ENCODE data around the gene TOPORS. TPM values are rescaled to one million over a fixed set of nuclear protein-coding genes. Genes with fewer than 3 reads are reported as not detected.

Gene TOPORS
- total and polyA plus RNA-seq, 4 experiments from 2014 or later, result 24.1 to 32.4 (median 24.5) TPM

GRCh38 chr9:32589083-32589723, 36.8 kb upstream of the TOPORS start:
- intact Hi-C loops (cut with micrococcal nuclease), result loop anchor here (2.0 to 10.0 kb wide), 3 partner anchors 380 to 1136 kb away; no protein-coding TSS in a partner anchor
- Mint-ChIP-seq H3K36me3 (no peaks in the 10 kb centered on the region), H3K27ac (no peak overlapping the region), H3K9me3 (no peaks in the 10 kb centered on the region), H3K4me1 (no peaks in the 10 kb centered on the region), H3K27me3 (peaks cover 19% of the 10 kb centered on the region in 2 donors), H3K4me3 (no peak overlapping the region)
- no peaks in the 10 kb centered on the region for H3K36me3 ChIP-seq (ENCODE audit: insufficient read depth, low read length)
- CTCF ChIA-PET (ENCODE audit: partially characterized antibody), result interaction anchor here (0.7 to 6.0 kb wide), 9 partner anchors 9 to 379 kb away, joined by 3 to 55 read pairs (median 4); no protein-coding TSS in a partner anchor
- H3K27ac ChIP-seq (ENCODE audit: low read depth, low read length), result no peak overlapping the region
- H3K27me3 ChIP-seq (ENCODE audit: insufficient read depth, low read length), result no peaks in the 10 kb centered on the region
- DNase-seq, result peak in 1 of 5 donors; percentile 25
- POLR2A ChIA-PET (ENCODE audit: partially characterized antibody), result no interaction called here
- H3K9me3 ChIP-seq (ENCODE audit: control insufficient read depth in 1 of 2, low read length in 2 of 2), result no peaks in the 10 kb centered on the region
- no peak overlapping the region for H3K4me3 ChIP-seq (ENCODE audit: low read length in 2 of 2)
- H3K4me1 ChIP-seq (ENCODE audit: insufficient read depth, low read length), result no peaks in the 10 kb centered on the region

- Histone ChIP-seq H3K27ac (ENCODE audit: low read depth, low read length) (no peak overlapping the region), H3K27me3 (ENCODE audit: insufficient read depth, low read length) (no peaks in the 10 kb centered on the region), H3K4me3 (ENCODE audit: low read length in 2 of 2) (no peak overlapping the region), H3K4me1 (ENCODE audit: insufficient read depth, low read length) (no peaks in the 10 kb centered on the region), H3K36me3 (ENCODE audit: insufficient read depth, low read length) (no peaks in the 10 kb centered on the region), H3K9me3 (ENCODE audit: control insufficient read depth in 1 of 2, low read length in 2 of 2) (no peaks in the 10 kb centered on the region)
- no peak overlapping the region for H3K27ac Mint-ChIP-seq
- H3K9me3 Mint-ChIP-seq, result no peaks in the 10 kb centered on the region
- DNase-seq, result no peak
- ChIA-PET POLR2A (ENCODE audit: partially characterized antibody) (no interaction called here), CTCF (ENCODE audit: partially characterized antibody) (interaction anchor here (0.5 to 6.0 kb wide), 6 partner anchors 7 to 398 kb away, joined by 3 to 55 read pairs (median 8); no protein-coding TSS in a partner anchor)
- no peak overlapping the region for H3K4me3 Mint-ChIP-seq
- intact Hi-C loops (cut with micrococcal nuclease), result loop anchor here (2.0 to 10.0 kb wide), 3 partner anchors 381 to 1137 kb away; no protein-coding TSS in a partner anchor
- H3K27me3 Mint-ChIP-seq, result peaks cover 18 to 19% of the 10 kb centered on the region in 2 donors
- H3K36me3 Mint-ChIP-seq, result no peaks in the 10 kb centered on the region
- no peaks in the 10 kb centered on the region for H3K4me1 Mint-ChIP-seq
These were observed 35.5 kb upstream of the TOPORS start for GRCh38 chr9:32587901-32588300.

GRCh38 chr9:32584784-32585183, 32.4 kb upstream of the TOPORS start:
- Mint-ChIP-seq H3K27me3 (peaks cover 15 to 19% of the 10 kb centered on the region in 2 donors), H3K4me3 (no peak overlapping the region), H3K9me3 (peaks cover 0 to 2% (median 0%) of the 10 kb centered on the region in 8 donors), H3K36me3 (no peaks in the 10 kb centered on the region), H3K4me1 (no peaks in the 10 kb centered on the region), H3K27ac (no peak overlapping the region)
- CTCF ChIA-PET (ENCODE audit: partially characterized antibody), result interaction anchor here (1.5 to 15.9 kb wide), 2 partner anchors 203 to 208 kb away, joined by 4 to 659 read pairs; no protein-coding TSS in a partner anchor
- H3K27ac ChIP-seq (ENCODE audit: low read depth, low read length), result no peak overlapping the region
- POLR2A ChIA-PET (ENCODE audit: partially characterized antibody), result no interaction called here
- H3K4me1 ChIP-seq (ENCODE audit: insufficient read depth, low read length), result no peaks in the 10 kb centered on the region
- H3K9me3 ChIP-seq (ENCODE audit: control insufficient read depth in 1 of 2, low read length in 2 of 2), result no peaks in the 10 kb centered on the region
- DNase-seq, result no peak
- H3K36me3 ChIP-seq (ENCODE audit: insufficient read depth, low read length), result no peaks in the 10 kb centered on the region
- H3K4me3 ChIP-seq (ENCODE audit: low read length in 2 of 2), result no peak overlapping the region
- H3K27me3 ChIP-seq (ENCODE audit: insufficient read depth, low read length), result peaks cover 3% of the 10 kb centered on the region
- intact Hi-C loops (cut with micrococcal nuclease), result loop anchor here (10.0 kb wide), 2 partner anchors 640 to 1140 kb away; no protein-coding TSS in a partner anchor

- H3K27me3 Mint-ChIP-seq, result peaks cover 15 to 17% of the 10 kb centered on the region in 2 donors
- Histone ChIP-seq H3K4me3 (ENCODE audit: low read length in 2 of 2) (no peak overlapping the region), H3K9me3 (ENCODE audit: control insufficient read depth in 1 of 2, low read length in 2 of 2) (no peaks in the 10 kb centered on the region), H3K36me3 (ENCODE audit: insufficient read depth, low read length) (no peaks in the 10 kb centered on the region), H3K27me3 (ENCODE audit: insufficient read depth, low read length) (peaks cover 3% of the 10 kb centered on the region), H3K4me1 (ENCODE audit: insufficient read depth, low read length) (no peaks in the 10 kb centered on the region), H3K27ac (ENCODE audit: low read depth, low read length) (no peak overlapping the region)
- POLR2A ChIA-PET (ENCODE audit: partially characterized antibody), result interaction anchor here (1.2 to 2.0 kb wide), 2 partner anchors 31 to 203 kb away, joined by 3 to 11 read pairs; no protein-coding TSS in a partner anchor
- H3K4me3 Mint-ChIP-seq, result no peak overlapping the region
- no peak overlapping the region for H3K27ac Mint-ChIP-seq
- peaks cover 0 to 5% (median 0%) of the 10 kb centered on the region in 4 donors for H3K4me1 Mint-ChIP-seq
- no peaks in the 10 kb centered on the region for H3K36me3 Mint-ChIP-seq
- H3K9me3 Mint-ChIP-seq, result peaks cover 0 to 2% (median 0%) of the 10 kb centered on the region in 8 donors
- CTCF ChIA-PET (ENCODE audit: partially characterized antibody), result interaction anchor here (0.9 to 15.9 kb wide), 18 partner anchors 9 to 645 kb away, joined by 3 to 659 read pairs (median 4); partner anchors contain the start of genes ACO1 and RIGI
- peak; percentile 27 to 41 (median 37) for DNase-seq
- intact Hi-C loops (cut with micrococcal nuclease), result loop anchor here (1.0 to 10.0 kb wide), 3 partner anchors 387 to 1143 kb away; no protein-coding TSS in a partner anchor
These were observed 29.2 kb upstream of the TOPORS start for GRCh38 chr9:32581512-32582143.

GRCh38 chr9:32580631-32581300, 28.4 kb upstream of the TOPORS start:
- peaks cover 11 to 13% of the 10 kb centered on the region in 2 donors for H3K27me3 Mint-ChIP-seq
- H3K36me3 Mint-ChIP-seq, result no peaks in the 10 kb centered on the region
- intact Hi-C loops (cut with micrococcal nuclease), result loop anchor here (1.0 to 10.0 kb wide), 3 partner anchors 388 to 1144 kb away; no protein-coding TSS in a partner anchor
- DNase-seq, result no peak
- Histone ChIP-seq H3K36me3 (ENCODE audit: insufficient read depth, low read length) (no peaks in the 10 kb centered on the region), H3K4me1 (ENCODE audit: insufficient read depth, low read length) (no peaks in the 10 kb centered on the region), H3K9me3 (ENCODE audit: control insufficient read depth in 1 of 2, low read length in 2 of 2) (no peaks in the 10 kb centered on the region), H3K27me3 (ENCODE audit: insufficient read depth, low read length) (peaks cover 3% of the 10 kb centered on the region), H3K4me3 (ENCODE audit: low read length in 2 of 2) (no peak overlapping the region), H3K27ac (ENCODE audit: low read depth, low read length) (no peak overlapping the region)
- ChIA-PET POLR2A (ENCODE audit: partially characterized antibody) (interaction anchor here (1.2 to 2.0 kb wide), 2 partner anchors 30 to 202 kb away, joined by 3 to 11 read pairs; no protein-coding TSS in a partner anchor), CTCF (ENCODE audit: partially characterized antibody) (interaction anchor here (0.9 to 15.9 kb wide), 33 partner anchors 9 to 646 kb away, joined by 3 to 659 read pairs (median 5); partner anchors contain the start of genes ACO1 and RIGI)
- H3K4me1 Mint-ChIP-seq, result peaks cover 0 to 5% (median 0%) of the 10 kb centered on the region in 4 donors
- peaks cover 0 to 2% (median 0%) of the 10 kb centered on the region in 8 donors for H3K9me3 Mint-ChIP-seq
- no peak overlapping the region for H3K4me3 Mint-ChIP-seq
- peak overlapping the region in 1 of 7 donors; percentile 56 for H3K27ac Mint-ChIP-seq

GRCh38 chr9:32579706-32580331, 27.4 kb upstream of the TOPORS start:
- H3K27ac Mint-ChIP-seq, result no peak overlapping the region
- H3K9me3 Mint-ChIP-seq, result peaks cover 0 to 2% (median 0%) of the 10 kb centered on the region in 8 donors
- H3K27me3 ChIP-seq (ENCODE audit: insufficient read depth, low read length), result peaks cover 3% of the 10 kb centered on the region
- H3K36me3 ChIP-seq (ENCODE audit: insufficient read depth, low read length), result no peaks in the 10 kb centered on the region
- H3K36me3 Mint-ChIP-seq, result no peaks in the 10 kb centered on the region
- no peak overlapping the region for H3K4me3 Mint-ChIP-seq
- peak; percentile 68 to 75 (median 72) for DNase-seq
- H3K27ac ChIP-seq (ENCODE audit: low read depth, low read length), result no peak overlapping the region
- intact Hi-C loops (cut with micrococcal nuclease), result loop anchor here (1.0 to 10.0 kb wide), 3 partner anchors 201 to 1145 kb away; no protein-coding TSS in a partner anchor
- POLR2A ChIA-PET (ENCODE audit: partially characterized antibody), result interaction anchor here (0.6 to 1.4 kb wide), 4 partner anchors 15 to 204 kb away, joined by 3 to 22 read pairs (median 3); no protein-coding TSS in a partner anchor
- H3K9me3 ChIP-seq (ENCODE audit: control insufficient read depth in 1 of 2, low read length in 2 of 2), result no peaks in the 10 kb centered on the region
- peaks cover 0 to 5% (median 0%) of the 10 kb centered on the region in 4 donors for H3K4me1 Mint-ChIP-seq
- no peak overlapping the region for H3K4me3 ChIP-seq (ENCODE audit: low read length in 2 of 2)
- no peaks in the 10 kb centered on the region for H3K4me1 ChIP-seq (ENCODE audit: insufficient read depth, low read length)
- peaks cover 7 to 11% of the 10 kb centered on the region in 2 donors for H3K27me3 Mint-ChIP-seq
- CTCF ChIA-PET (ENCODE audit: partially characterized antibody), result interaction anchor here (0.8 to 15.9 kb wide), 41 partner anchors 10 to 408 kb away, joined by 3 to 659 read pairs (median 4); partner anchors contain the start of genes ACO1 and RIGI
